Measurements from ENCODE around the gene LRRTM3.

- TF ChIP-seq POLR2A (IDR thresholded peaks at IDR 0.05), result no peak
- no peak for TF ChIP-seq CTCF (IDR thresholded peaks at IDR 0.05)
These were observed 17.8 kb downstream of the LRRTM3 start for GRCh38 chr10:66943590-66943989.

Measured in adrenal gland (tissue), 5 donors.